A549 (cell line): Measurements from ENCODE around the gene INTS4.

Experiments
- CTCF ChIP-seq: fragments of >200 bp; sonication (Bioruptor Twin); formaldehyde crosslinking; IDR thresholded peaks from 3 replicates; pipeline ENCODE4 v1.5.1; 2016
- EHMT2 ChIP-seq: fragments of 200-600 bp; sonication (generic); IDR thresholded peaks from 2 replicates; pipeline ENCODE4 v1.6.1; 2016; ENCODE audit warnings: antibody characterized with exemption, low read depth, mild to moderate bottlenecking, moderate library complexity
- JUNB ChIP-seq: fragments of >200 bp; sonication (Bioruptor Twin); formaldehyde crosslinking; IDR thresholded peaks from 2 replicates; pipeline ENCODE4 v1.6.1; 2016
- REST ChIP-seq: fragments of 200-600 bp; sonication (generic); IDR thresholded peaks from 2 replicates; pipeline ENCODE4 v1.6.1; 2016; ENCODE audit warnings: antibody characterized with exemption, mild to moderate bottlenecking, moderate library complexity
- RFX5 ChIP-seq: fragments of 450-650 bp; IDR thresholded peaks from 2 replicates; pipeline ENCODE4 v1.7.1; 2014; ENCODE audit warnings: antibody characterized with exemption, mild to moderate bottlenecking, moderate library complexity

- TF ChIP-seq EHMT2 = no peak
- no peak for TF ChIP-seq JUNB
- peak; percentile 55; the same call in 1 of the 2 replicates for TF ChIP-seq REST
- TF ChIP-seq CTCF = no peak
- TF ChIP-seq RFX5 = peak; percentile 58
Measured at GRCh38 chr11:77994434-77995362, at the start of gene INTS4.
